ENCODE data around the gene UBFD1. TPM values are rescaled to one million over a fixed set of nuclear protein-coding genes. Genes with fewer than 3 reads are reported as not detected.

UBFD1 gene
- total RNA-seq, 3 donors from 2014 or later = 59.0 to 90.6 (median 65.2) TPM

- no peaks in the 10 kb centered on the region for H3K27me3 ChIP-seq
- no peak for DNase-seq (ENCODE audit: low spot score in 2 of 2)
- H3K36me3 ChIP-seq = no peaks in the 10 kb centered on the region
- TF ChIP-seq POLR2AphosphoS5 (IDR thresholded peaks at IDR 0.05) (no peak), CTCF (IDR thresholded peaks at IDR 0.05) (no peak), POLR2A (IDR thresholded peaks at IDR 0.05) (no peak)
- intact Hi-C loops (cut with DNase I; ENCODE audit: low total_unique reads) = no loop called here
- H3K4me3 ChIP-seq = no peak overlapping the region
- H3K27ac ChIP-seq = no peak overlapping the region
- H3K4me1 ChIP-seq = no peaks in the 10 kb centered on the region
- no peaks in the 10 kb centered on the region for H3K9me3 ChIP-seq
These were observed 29.4 kb upstream of the UBFD1 start for GRCh38 chr16:23527961-23528643.

GRCh38 chr16:23528644-23529310 is 28.8 kb upstream of the UBFD1 start:
- Histone ChIP-seq H3K27me3 (no peaks in the 10 kb centered on the region), H3K4me3 (no peak overlapping the region), H3K36me3 (no peaks in the 10 kb centered on the region), H3K9me3 (no peaks in the 10 kb centered on the region), H3K4me1 (no peaks in the 10 kb centered on the region), H3K27ac (no peak overlapping the region)
- intact Hi-C loops (cut with DNase I; ENCODE audit: low total_unique reads) = no loop called here
- TF ChIP-seq CTCF (IDR thresholded peaks at IDR 0.05) = no peak
- TF ChIP-seq POLR2AphosphoS5 (IDR thresholded peaks at IDR 0.05) = no peak
- DNase-seq (ENCODE audit: low spot score in 2 of 2) = no peak

GRCh38 chr16:23530062-23530461 is 27.5 kb upstream of the UBFD1 start:
- Histone ChIP-seq H3K4me1 (no peaks in the 10 kb centered on the region), H3K4me3 (no peak overlapping the region), H3K27me3 (no peaks in the 10 kb centered on the region), H3K36me3 (no peaks in the 10 kb centered on the region), H3K27ac (no peak overlapping the region), H3K9me3 (no peaks in the 10 kb centered on the region)
- no peak for DNase-seq (ENCODE audit: low spot score in 2 of 2)
- intact Hi-C loops (cut with DNase I; ENCODE audit: low total_unique reads) = no loop called here
- TF ChIP-seq POLR2A (IDR thresholded peaks at IDR 0.05) = no peak
- TF ChIP-seq CTCF (IDR thresholded peaks at IDR 0.05) = no peak
- TF ChIP-seq POLR2AphosphoS5 (IDR thresholded peaks at IDR 0.05) = no peak

- no peak overlapping the region for H3K4me3 ChIP-seq
- H3K27me3 ChIP-seq = no peaks in the 10 kb centered on the region
- no peaks in the 10 kb centered on the region for H3K4me1 ChIP-seq
- intact Hi-C loops (cut with DNase I; ENCODE audit: low total_unique reads) = loop anchor here (1.0 kb wide), 1 partner anchor 39 kb away; no protein-coding TSS in a partner anchor
- TF ChIP-seq POLR2AphosphoS5 (IDR thresholded peaks at IDR 0.05) (no peak), CTCF (IDR thresholded peaks at IDR 0.05) (no peak), POLR2A (IDR thresholded peaks at IDR 0.05) (no peak)
- no peak for DNase-seq (ENCODE audit: low spot score in 2 of 2)
- no peaks in the 10 kb centered on the region for H3K9me3 ChIP-seq
- no peaks in the 10 kb centered on the region for H3K36me3 ChIP-seq
- H3K27ac ChIP-seq = no peak overlapping the region
These were observed 25.1 kb upstream of the UBFD1 start for GRCh38 chr16:23532448-23532847.
